Rectal smooth muscle tissue (tissue), 1 donor: ENCODE measurements around the gene RNF111.

Experiments
- H3K27ac ChIP-seq: one replicate; pipeline ENCODE4 v1.7.0; 2013; ENCODE audit warnings: low read depth, low read length, inconsistent platforms
- H3K27me3 ChIP-seq: one replicate; pipeline ENCODE4 v1.7.0; 2013; ENCODE audit warnings: low read length; ENCODE audit not compliant: control insufficient read depth, insufficient read depth
- H3K36me3 ChIP-seq: one replicate; pipeline ENCODE4 v1.7.0; 2013; ENCODE audit warnings: low read length; ENCODE audit not compliant: control insufficient read depth, insufficient read depth
- H3K4me1 ChIP-seq: one replicate; pipeline ENCODE4 v1.7.0; 2013; ENCODE audit warnings: low read length; ENCODE audit not compliant: control insufficient read depth, insufficient read depth
- H3K4me3 ChIP-seq: one replicate; pipeline ENCODE4 v1.7.0; 2013; ENCODE audit warnings: low read length
- H3K9ac ChIP-seq: one replicate; pipeline ENCODE4 v1.7.0; 2013; ENCODE audit warnings: low read length

The RNF111 gene

DNA sequence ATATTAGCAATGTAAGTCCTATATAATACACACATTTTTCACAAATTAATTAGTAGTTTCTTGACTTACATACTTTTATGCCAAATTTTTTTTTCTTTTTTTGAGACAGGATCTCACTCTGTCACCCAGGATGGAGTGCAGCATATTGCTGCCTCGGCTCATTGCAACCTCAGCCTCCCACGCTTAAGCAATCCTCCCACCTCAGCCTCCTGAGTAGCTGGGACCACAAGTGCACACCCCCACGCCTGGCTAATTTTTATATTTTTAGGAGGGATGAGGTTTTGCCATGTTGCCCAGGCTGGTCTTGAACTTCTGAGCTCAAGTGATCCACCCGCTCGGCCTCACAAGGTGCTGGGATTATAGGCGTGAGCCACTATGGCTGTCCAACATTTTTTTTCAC is 54.6 kb downstream of the RNF111 start:
- H3K27me3 ChIP-seq = no peaks in the 10 kb centered on the region
- no peak overlapping the region for H3K27ac ChIP-seq

DNA sequence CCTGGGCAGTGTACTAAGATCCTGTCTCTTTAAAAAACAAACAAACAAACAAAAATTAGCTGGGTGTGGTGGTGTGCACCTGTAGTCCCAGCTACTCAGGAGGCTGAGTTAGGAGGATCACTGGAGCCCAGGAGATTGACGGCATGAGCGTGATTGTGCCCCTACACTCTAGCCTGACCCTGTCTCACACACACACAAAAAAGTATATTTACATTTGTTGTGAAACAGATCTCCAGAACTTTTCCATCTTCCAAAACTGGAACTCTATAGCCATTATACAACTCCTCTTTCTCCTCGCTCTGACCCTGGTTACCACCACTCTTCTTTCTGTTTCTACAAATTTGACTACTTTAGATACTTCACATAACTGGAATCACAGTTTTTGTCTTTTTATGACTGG is 61.4 kb downstream of the RNF111 start:
- no peak overlapping the region for H3K9ac ChIP-seq
- no peaks in the 10 kb centered on the region for H3K27me3 ChIP-seq
- no peaks in the 10 kb centered on the region for H3K36me3 ChIP-seq
- H3K4me3 ChIP-seq = no peak overlapping the region
- H3K27ac ChIP-seq = no peak overlapping the region
- H3K4me1 ChIP-seq = no peaks in the 10 kb centered on the region

More for the DNA sequence above, 54.6 kb downstream of the RNF111 start:
- Histone ChIP-seq H3K4me3 (no peak overlapping the region), H3K4me1 (no peaks in the 10 kb centered on the region), H3K9ac (no peak overlapping the region), H3K36me3 (no peaks in the 10 kb centered on the region)

DNA sequence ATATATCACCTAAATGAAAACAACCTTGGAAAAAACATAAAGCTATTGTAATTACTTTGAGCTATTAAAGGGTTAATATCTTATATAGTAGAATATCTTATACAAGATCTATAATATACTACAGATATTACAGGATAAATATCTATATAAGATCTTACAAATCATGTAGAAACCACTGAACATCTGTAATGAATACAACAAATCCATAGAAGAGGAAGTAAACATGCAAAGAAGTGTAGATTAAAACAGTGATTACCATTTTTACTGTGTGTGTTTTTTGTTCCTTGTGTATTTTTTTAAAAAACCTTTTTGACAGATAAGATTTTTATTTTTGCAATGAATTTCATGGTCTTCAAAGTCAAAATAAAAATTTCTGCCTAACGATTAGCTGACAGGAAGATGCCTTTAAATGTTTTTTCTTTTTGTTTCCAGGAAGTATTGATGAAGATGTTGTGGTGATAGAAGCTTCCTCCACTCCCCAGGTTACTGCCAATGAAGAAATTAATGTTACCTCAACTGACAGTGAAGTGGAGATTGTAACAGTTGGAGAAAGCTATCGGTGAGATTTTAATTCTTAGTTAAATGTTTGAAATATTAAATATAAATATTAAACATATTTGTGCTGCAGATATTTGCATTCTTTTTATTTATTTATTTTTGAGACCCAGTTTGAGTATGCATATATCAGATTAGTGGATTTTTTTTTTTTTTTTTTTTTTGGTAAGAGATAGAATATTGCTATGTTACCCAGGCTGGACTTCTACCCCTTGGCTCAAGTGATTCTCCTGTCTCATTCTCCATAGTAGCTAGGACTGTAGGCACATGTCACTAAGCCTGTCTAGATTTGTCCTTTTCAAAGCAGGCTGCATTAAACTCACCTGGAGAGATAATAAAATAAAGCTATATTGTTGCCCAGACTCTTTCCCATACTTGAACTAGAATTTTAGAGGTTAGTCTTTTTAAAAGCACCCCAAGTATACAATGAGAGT is 64.7 kb downstream of the RNF111 start:
- Histone ChIP-seq H3K4me1 (no peaks in the 10 kb centered on the region), H3K36me3 (peaks cover 2% of the 10 kb centered on the region), H3K27me3 (no peaks in the 10 kb centered on the region), H3K9ac (no peak overlapping the region), H3K4me3 (no peak overlapping the region), H3K27ac (no peak overlapping the region)

DNA sequence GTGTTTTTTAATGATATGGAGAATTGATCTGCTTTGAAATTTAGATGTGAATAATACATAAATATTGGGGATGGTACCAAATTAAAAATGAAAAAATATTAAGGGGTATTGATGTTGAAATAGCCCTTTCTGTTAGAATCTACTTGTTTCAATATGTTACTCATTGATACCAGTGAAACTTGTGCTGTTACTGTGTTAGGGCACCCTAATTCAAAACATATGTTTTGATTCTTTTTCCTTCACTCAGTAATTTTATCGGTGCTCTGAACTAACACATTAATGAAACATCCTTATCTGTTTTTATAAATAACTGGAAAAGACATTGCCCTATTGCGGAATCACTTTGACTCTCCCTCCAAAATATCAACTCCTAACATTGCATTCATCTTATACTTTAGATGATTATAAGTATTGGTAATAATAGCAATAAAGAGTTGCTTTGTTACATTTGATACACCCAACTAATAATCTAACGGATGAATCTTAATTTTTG is 65.5 kb downstream of the RNF111 start:
- H3K9ac ChIP-seq = no peak overlapping the region
- no peak overlapping the region for H3K4me3 ChIP-seq
- no peaks in the 10 kb centered on the region for H3K27me3 ChIP-seq
- no peaks in the 10 kb centered on the region for H3K4me1 ChIP-seq
- peaks cover 2% of the 10 kb centered on the region for H3K36me3 ChIP-seq
- H3K27ac ChIP-seq = no peak overlapping the region

DNA sequence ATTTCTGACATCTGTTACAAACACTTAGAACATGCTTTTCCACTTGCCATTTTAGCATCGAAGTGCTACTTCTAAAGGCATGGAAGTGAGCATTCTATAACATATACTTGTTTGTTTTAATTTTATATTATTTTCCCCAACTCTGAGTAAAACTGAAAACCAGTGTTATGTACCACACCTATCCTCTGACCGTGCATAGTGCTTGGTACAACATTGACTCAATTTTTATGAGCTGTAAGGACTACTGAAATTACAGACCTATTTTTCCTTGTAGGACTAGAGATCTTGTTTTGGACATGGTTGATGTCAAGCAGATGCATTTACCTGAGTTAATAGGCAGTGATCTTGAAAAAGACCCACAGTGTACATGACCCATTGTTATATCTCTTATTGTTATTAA is 66.0 kb downstream of the RNF111 start:
- Histone ChIP-seq H3K4me1 (no peaks in the 10 kb centered on the region), H3K9ac (no peak overlapping the region), H3K4me3 (no peak overlapping the region), H3K27ac (no peak overlapping the region), H3K27me3 (no peaks in the 10 kb centered on the region), H3K36me3 (peaks cover 2% of the 10 kb centered on the region)

DNA sequence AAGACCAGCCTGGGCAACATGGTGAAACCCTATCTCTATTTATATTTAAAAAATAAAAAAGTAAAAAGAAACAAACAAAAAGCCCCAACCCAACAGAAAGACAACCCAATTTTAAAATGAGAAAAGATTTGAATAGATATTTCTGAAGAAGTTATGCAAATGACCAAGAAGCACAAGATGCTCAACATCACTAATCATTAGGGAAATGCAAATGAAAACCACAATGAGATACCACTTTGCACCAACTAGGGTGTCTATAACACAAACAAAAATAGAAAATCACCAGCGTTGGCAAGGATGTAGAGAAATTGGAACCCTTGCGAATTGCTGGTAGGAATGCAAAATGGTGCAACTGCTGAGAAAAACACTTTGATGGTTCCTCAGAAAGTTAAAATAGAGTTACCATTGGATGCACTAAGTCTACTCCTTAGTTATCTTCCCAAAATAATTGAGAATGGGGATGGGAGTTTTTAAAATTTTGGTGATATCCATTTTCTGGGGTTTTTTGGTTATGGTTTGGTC is 71.7 kb downstream of the RNF111 start:
- Histone ChIP-seq H3K36me3 (peaks cover 11% of the 10 kb centered on the region), H3K4me3 (no peak overlapping the region), H3K27me3 (no peaks in the 10 kb centered on the region), H3K4me1 (no peaks in the 10 kb centered on the region), H3K9ac (no peak overlapping the region), H3K27ac (no peak overlapping the region)

DNA sequence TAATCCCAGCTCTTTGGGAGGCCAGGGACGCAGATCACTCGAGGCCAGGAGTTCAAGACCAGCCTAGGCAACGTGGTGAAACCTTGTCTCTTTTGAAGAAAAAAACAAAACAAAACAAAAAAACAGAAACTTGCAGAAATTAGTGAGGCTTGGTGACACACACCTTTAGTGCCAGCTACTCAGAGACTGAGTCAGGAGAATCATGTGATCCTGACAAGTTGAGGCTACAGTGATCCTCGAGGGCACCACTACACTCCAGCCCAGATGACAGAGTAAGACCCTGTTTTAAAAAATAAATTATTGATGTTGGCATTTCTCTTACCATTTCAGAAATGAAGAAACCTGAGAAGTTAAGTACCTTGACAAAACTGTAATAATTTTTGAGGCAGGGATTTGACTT is 72.9 kb downstream of the RNF111 start:
- Histone ChIP-seq H3K36me3 (peaks cover 11% of the 10 kb centered on the region), H3K9ac (no peak overlapping the region), H3K4me1 (no peaks in the 10 kb centered on the region), H3K27ac (no peak overlapping the region), H3K27me3 (no peaks in the 10 kb centered on the region), H3K4me3 (no peak overlapping the region)

DNA sequence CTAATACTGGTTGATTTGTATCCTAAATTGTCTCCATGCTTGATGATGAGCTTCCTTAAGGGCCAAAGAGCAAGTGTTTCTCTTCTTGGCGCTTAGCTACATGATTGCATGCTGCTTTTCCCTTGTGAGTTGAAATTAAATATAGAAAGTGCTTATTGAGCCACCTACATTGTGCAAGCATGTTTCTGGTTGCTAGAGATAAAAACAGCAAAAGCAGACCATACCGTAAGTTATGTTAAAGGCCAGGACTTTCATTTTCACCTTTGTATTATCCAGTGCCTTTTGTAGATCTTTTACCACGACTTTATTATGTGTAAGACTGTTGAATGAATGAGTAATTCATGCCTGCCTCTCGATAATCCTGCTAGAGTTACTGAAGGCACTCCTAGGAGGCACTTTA is 75.6 kb downstream of the RNF111 start:
- H3K27me3 ChIP-seq = no peaks in the 10 kb centered on the region
- no peaks in the 10 kb centered on the region for H3K4me1 ChIP-seq
- no peak overlapping the region for H3K27ac ChIP-seq
- no peak overlapping the region for H3K9ac ChIP-seq
- H3K36me3 ChIP-seq = peaks cover 18% of the 10 kb centered on the region
- no peak overlapping the region for H3K4me3 ChIP-seq

DNA sequence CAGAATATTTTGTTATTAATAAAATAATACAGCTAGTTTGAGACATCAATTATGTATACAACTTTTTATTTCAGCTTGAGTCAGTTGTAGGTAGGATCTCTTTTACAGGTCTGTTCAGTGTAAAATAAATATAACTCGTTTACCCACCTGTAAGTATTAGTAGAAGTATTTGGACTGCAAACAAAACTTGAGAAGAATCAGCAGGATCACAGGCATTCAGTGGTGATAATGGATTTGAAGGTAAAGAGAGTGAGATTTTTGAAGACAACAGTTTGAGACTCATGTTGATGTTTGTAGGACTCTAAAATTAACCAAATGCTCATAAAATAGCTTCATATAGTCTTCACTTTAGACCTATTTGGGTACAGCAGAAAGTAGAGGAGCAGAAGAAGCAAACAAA is 82.0 kb downstream of the RNF111 start:
- Histone ChIP-seq H3K4me1 (no peaks in the 10 kb centered on the region), H3K27ac (no peak overlapping the region), H3K4me3 (no peak overlapping the region), H3K36me3 (peaks cover 12% of the 10 kb centered on the region), H3K9ac (no peak overlapping the region), H3K27me3 (no peaks in the 10 kb centered on the region)

DNA sequence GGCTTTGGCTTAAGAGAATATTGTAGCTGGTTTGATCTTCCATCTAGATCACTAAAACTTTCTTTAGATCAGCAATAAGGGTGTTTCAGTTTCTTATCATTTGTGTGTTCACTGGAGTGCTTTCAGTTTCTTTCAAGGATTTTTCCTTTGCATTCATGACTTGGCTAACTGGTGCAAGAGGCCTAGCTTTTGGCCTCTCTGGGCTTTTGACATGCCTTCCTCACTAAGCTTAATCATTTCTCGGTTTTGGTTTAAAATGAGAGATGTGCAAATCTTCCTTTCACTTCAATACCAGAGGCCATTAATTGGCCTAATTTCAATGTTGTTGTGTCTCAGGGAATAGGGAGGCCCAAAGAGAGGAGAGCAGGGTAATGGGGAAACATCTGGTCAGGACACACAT is 87.1 kb downstream of the RNF111 start:
- H3K9ac ChIP-seq = no peak overlapping the region
- H3K27me3 ChIP-seq = no peaks in the 10 kb centered on the region
- peaks cover 4% of the 10 kb centered on the region for H3K36me3 ChIP-seq
- no peaks in the 10 kb centered on the region for H3K4me1 ChIP-seq
- no peak overlapping the region for H3K4me3 ChIP-seq
- no peak overlapping the region for H3K27ac ChIP-seq

DNA sequence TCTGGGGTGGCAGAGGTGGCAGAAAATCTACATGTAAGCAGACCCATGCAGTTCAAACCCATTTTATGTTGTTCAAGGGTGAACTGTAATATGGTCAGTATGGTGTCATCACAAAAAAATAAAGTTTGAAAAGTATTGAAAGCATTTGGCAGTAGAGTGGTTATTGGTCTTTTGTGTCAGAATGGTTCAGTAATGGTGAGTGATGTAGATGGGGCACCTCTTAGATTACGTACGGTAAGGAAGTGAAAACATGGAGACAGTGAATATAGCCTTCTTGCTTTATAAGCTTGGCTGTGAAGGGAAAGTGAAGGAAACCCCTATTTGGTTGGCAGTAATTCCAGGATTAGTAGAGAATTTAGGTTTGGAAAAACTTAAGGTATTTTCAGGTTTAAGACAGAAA is 100.3 kb downstream of the RNF111 start:
- no peaks in the 10 kb centered on the region for H3K27me3 ChIP-seq
- no peak overlapping the region for H3K27ac ChIP-seq
- no peak overlapping the region for H3K4me3 ChIP-seq
- no peaks in the 10 kb centered on the region for H3K4me1 ChIP-seq
- peaks cover 24% of the 10 kb centered on the region for H3K36me3 ChIP-seq
- no peak overlapping the region for H3K9ac ChIP-seq

DNA sequence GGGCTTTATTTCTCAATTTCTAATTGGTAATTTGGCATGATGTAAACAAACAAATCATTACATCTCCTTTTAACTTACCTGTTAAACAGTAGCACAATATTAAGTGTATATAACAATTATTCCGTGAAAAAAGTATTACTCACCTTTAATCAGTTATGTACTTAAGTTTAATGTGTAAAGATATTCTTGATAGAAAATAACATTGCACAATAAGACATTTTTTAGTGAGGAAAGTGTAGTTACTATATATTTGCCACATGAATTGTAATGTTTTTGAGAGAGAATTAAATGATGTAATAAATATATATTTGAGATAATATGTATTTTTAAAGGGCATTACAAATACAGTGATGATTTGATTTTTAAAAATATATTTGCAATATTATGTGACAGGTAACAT is 106.6 kb downstream of the RNF111 start:
- peaks cover 19% of the 10 kb centered on the region for H3K36me3 ChIP-seq

DNA sequence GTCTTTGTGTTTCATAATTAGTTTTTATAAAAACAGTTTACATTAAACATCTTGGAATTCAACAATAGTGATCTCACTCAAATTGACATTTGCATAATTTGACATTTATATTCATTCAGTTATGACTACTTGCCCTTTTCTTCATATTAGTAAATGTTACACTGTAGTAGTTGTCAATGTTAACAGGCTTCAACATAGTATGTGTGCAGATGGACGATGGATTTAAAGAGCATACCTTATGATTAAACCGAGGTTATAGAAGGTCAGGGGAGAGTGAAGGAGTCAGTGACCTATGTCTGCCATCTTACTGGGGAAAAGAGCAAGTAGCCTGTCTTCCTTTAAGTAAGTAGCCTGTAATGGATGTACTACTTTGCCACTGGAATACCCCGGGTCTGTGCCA is 109.0 kb downstream of the RNF111 start:
- no peak overlapping the region for H3K9ac ChIP-seq
- H3K36me3 ChIP-seq = peaks cover 23% of the 10 kb centered on the region
- H3K27me3 ChIP-seq = no peaks in the 10 kb centered on the region
- H3K27ac ChIP-seq = no peak overlapping the region
- no peaks in the 10 kb centered on the region for H3K4me1 ChIP-seq
- no peak overlapping the region for H3K4me3 ChIP-seq

More for the DNA sequence above, 106.6 kb downstream of the RNF111 start:
- Histone ChIP-seq H3K4me1 (no peaks in the 10 kb centered on the region), H3K9ac (no peak overlapping the region), H3K27ac (no peak overlapping the region), H3K27me3 (no peaks in the 10 kb centered on the region), H3K4me3 (no peak overlapping the region)
